Spleen (tissue), 11 donors: ENCODE data around the gene CES4A. TPM values are rescaled to one million over a fixed set of nuclear protein-coding genes. Genes with fewer than 3 reads are reported as not detected.

Source experiments
- DNase-seq: peaks from one replicate; pipeline ENCODE4 v3.0.0-alpha.2; 2020
- H3K27ac ChIP-seq, 8 donors: fragments of 200-600 bp; sonication (generic) in 7 of 8; 1 replicate in 4 of 8; 2 replicates in 4 of 8; pipeline versions ENCODE4 v1.5.0 to v1.8.0; 2016 to 2021; ENCODE audit warnings: inconsistent platforms in 4 of 8, mild to moderate bottlenecking in 4 of 8, moderate library complexity in 1 of 8
- H3K27me3 ChIP-seq, 7 donors: fragments of 200-600 bp; sonication (generic) in 6 of 7; replicated peaks in 1 of 7; 1 replicate in 4 of 7; 2 replicates in 3 of 7; pipeline versions ENCODE4 v1.5.0 to v1.8.0; 2016 to 2021; ENCODE audit warnings: inconsistent platforms in 3 of 7, mild to moderate bottlenecking in 1 of 7
- H3K36me3 ChIP-seq, 6 donors: fragments of 200-600 bp; sonication (generic) in 5 of 6; 1 replicate in 4 of 6; 2 replicates in 2 of 6; pipeline versions ENCODE4 v1.5.0 to v1.8.0; 2016 to 2021; ENCODE audit warnings: inconsistent platforms in 2 of 6
- H3K4me1 ChIP-seq, 6 donors: fragments of 200-600 bp; sonication (generic) in 5 of 6; 1 replicate in 3 of 6; 2 replicates in 3 of 6; pipeline versions ENCODE4 v1.5.0 to v1.8.0; 2016 to 2021; ENCODE audit warnings: inconsistent platforms in 3 of 6
- H3K4me3 ChIP-seq, 8 donors: fragments of 200-600 bp; sonication (generic) in 7 of 8; 1 replicate in 4 of 8; 2 replicates in 4 of 8; pipeline versions ENCODE4 v1.5.0 to v1.8.0; 2016 to 2021; ENCODE audit warnings: inconsistent platforms in 4 of 8, mild to moderate bottlenecking in 4 of 8, moderate library complexity in 2 of 8
- H3K9me3 ChIP-seq, 8 donors: fragments of 200-600 bp; sonication (generic) in 7 of 8; 1 replicate in 4 of 8; 2 replicates in 4 of 8; pipeline versions ENCODE4 v1.5.0 to v1.8.0; 2016 to 2021; ENCODE audit warnings: inconsistent platforms in 4 of 8
- POLR2A ChIP-seq, 3 donors: fragments of 450-650 bp; IDR thresholded peaks; one replicate each; pipeline ENCODE4 v1.5.1; 2017; ENCODE audit warnings: antibody characterized with exemption in 3 of 3, mild to moderate bottlenecking in 1 of 3
- POLR2AphosphoS5 ChIP-seq, 3 donors: sonication (generic); formaldehyde crosslinking; IDR thresholded peaks; one replicate each; pipeline ENCODE4 v1.5.1; 2017; ENCODE audit warnings: antibody characterized with exemption in 3 of 3
- WGBS, 5 donors: extraction: QIAGEN DNeasy Blood & Tissue Kit in 3 of 5; methylation state at CpG; one replicate each; pipeline versions ENCODE4 v1.1.5 to v1.1.7; 2013 to 2018; 5-methylcytosine and 5-hydroxymethylcytosine counted together
- intact Hi-C: fragments of 100-400 bp; cut with DNase I; formaldehyde crosslinking; loops from one replicate; pipeline ENCODE4 v1.15.0; 2023; ENCODE audit warnings: low total_unique reads
- polyA plus RNA-seq, 3 donors: library from polyadenylated mRNA; stranded (reverse); fragments of 200-250 nt; gene quantifications; one replicate each; pipeline ENCODE4 v1.2.1, GENCODE V29; 2013
- total RNA-seq, 7 donors: library from RNA; depleted of rRNA in 3 of 7; stranded (reverse); fragments of >200 nt in 3 of 7; fragmentation: NEBNext Ultra II Directional in 4 of 7; extraction: Animal tissue kit (Norgen Biotek cat#: 25700) in 4 of 7; gene quantifications; one replicate each; pipeline versions ENCODE4 v1.1.0 to v1.2.1, GENCODE V29; 2016 to 2021
- TF ChIP-seq, protein P1 (sequence below), 11 experiments: fragments of 200-600 bp in 7 of 11; fragments of 450-650 bp in 4 of 11; sonication (generic) in 4 of 11; IDR thresholded peaks in 8 of 11; conservative IDR thresholded peaks in 3 of 11; 1 replicate in 7 of 11; 2 replicates in 4 of 11; pipeline versions ENCODE4 v1.4.0 to v1.8.0; 2016 to 2021; ENCODE audit warnings: antibody characterized with exemption in 11 of 11, inconsistent platforms in 4 of 11, mild to moderate bottlenecking in 1 of 11
- donor health status: healthy with polysubstance abuse.
- donor health status: DM: no; HTN: no; CAD: no; lungs with moderate emphysema.
- donor health status: DM: no; HTN: no; CAD: no.
- donor health status: Bipolar disorder and iron deficiency.
- donor health status: healthy.
- donor health status: DM: no; HTN: no; CAD: no.
- donor health status: DM: yes; HTN: yes; CAD: no.

Gene CES4A
- total and polyA plus RNA-seq, 10 donors, result 5.0 to 9.9 (median 6.7) TPM

DNA sequence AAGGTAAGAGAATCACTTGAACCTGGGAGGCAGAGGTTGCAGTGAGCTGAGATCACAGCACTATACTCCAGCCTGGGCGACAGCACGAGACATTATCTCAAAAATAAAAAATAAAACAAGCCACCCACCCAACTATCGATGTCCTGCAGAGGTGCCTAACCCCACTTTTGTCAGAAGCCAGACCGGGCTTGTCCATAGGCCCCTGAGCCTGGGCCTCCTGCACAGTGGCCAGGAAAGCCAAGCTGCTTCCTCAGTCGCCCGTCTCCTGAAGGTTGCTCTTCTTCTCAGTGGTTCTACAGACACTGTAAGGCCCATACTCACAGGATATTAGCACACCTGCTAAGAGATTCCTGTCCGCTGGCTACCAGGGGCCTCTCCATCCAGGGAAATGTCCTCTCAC, 41.8 kb upstream of the CES4A start:
- intact Hi-C loops, result no loop called here
- Histone ChIP-seq H3K4me1 (peaks cover 5 to 28% (median 21%) of the 10 kb centered on the region in 6 donors), H3K9me3 (peaks cover 0 to 5% (median 0%) of the 10 kb centered on the region in 8 donors), H3K4me3 (no peak overlapping the region), H3K27ac (no peak overlapping the region), H3K36me3 (peaks cover 0 to 29% (median 25%) of the 10 kb centered on the region in 6 donors), H3K27me3 (peaks cover 0 to 39% (median 17%) of the 10 kb centered on the region in 7 donors)
- WGBS, 5 donors, result 69 to 85% (median 77%) methylated on average over 7 of the region's 7 CpGs
- TF ChIP-seq, protein P1, sequence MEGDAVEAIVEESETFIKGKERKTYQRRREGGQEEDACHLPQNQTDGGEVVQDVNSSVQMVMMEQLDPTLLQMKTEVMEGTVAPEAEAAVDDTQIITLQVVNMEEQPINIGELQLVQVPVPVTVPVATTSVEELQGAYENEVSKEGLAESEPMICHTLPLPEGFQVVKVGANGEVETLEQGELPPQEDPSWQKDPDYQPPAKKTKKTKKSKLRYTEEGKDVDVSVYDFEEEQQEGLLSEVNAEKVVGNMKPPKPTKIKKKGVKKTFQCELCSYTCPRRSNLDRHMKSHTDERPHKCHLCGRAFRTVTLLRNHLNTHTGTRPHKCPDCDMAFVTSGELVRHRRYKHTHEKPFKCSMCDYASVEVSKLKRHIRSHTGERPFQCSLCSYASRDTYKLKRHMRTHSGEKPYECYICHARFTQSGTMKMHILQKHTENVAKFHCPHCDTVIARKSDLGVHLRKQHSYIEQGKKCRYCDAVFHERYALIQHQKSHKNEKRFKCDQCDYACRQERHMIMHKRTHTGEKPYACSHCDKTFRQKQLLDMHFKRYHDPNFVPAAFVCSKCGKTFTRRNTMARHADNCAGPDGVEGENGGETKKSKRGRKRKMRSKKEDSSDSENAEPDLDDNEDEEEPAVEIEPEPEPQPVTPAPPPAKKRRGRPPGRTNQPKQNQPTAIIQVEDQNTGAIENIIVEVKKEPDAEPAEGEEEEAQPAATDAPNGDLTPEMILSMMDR (IDR thresholded peaks at IDR 0.05 in 8 of 11, conservative IDR thresholded peaks at IDR 0.05 in 3 of 11), result no peak
- TF ChIP-seq POLR2A (IDR thresholded peaks at IDR 0.05) (no peak), POLR2AphosphoS5 (IDR thresholded peaks at IDR 0.05) (no peak)
- DNase-seq, result no peak

DNA sequence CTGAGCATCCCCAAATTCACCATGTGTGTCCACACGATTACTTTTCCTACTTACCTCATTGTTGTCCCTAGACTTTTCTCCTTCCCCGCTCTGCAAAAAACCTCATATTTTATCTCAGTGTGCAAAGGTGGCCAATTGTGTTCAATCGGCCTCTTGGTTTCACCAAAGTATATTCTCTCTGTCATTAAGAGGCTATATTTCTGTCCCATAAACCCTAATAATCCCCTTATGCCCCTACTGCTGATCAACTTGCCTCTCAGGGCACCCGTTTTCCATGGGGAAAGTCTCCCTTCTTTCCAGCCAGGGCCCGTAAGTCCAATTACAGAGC, 41.5 kb upstream of the CES4A start:
- Histone ChIP-seq H3K27ac (no peak overlapping the region), H3K9me3 (peaks cover 0 to 5% (median 0%) of the 10 kb centered on the region in 8 donors), H3K36me3 (peaks cover 0 to 25% (median 21%) of the 10 kb centered on the region in 6 donors), H3K4me3 (no peak overlapping the region), H3K27me3 (peaks cover 0 to 43% (median 17%) of the 10 kb centered on the region in 7 donors), H3K4me1 (peaks cover 5 to 28% (median 21%) of the 10 kb centered on the region in 6 donors)
- TF ChIP-seq POLR2AphosphoS5 (IDR thresholded peaks at IDR 0.05) (no peak), POLR2A (IDR thresholded peaks at IDR 0.05) (no peak)
- TF ChIP-seq, protein P1 (IDR thresholded peaks at IDR 0.05 in 8 of 11, conservative IDR thresholded peaks at IDR 0.05 in 3 of 11), result no peak
- WGBS, 5 donors, result 32 to 45% (median 39%) methylated on average over 5 of the region's 5 CpGs
- intact Hi-C loops, result no loop called here
- no peak for DNase-seq

DNA sequence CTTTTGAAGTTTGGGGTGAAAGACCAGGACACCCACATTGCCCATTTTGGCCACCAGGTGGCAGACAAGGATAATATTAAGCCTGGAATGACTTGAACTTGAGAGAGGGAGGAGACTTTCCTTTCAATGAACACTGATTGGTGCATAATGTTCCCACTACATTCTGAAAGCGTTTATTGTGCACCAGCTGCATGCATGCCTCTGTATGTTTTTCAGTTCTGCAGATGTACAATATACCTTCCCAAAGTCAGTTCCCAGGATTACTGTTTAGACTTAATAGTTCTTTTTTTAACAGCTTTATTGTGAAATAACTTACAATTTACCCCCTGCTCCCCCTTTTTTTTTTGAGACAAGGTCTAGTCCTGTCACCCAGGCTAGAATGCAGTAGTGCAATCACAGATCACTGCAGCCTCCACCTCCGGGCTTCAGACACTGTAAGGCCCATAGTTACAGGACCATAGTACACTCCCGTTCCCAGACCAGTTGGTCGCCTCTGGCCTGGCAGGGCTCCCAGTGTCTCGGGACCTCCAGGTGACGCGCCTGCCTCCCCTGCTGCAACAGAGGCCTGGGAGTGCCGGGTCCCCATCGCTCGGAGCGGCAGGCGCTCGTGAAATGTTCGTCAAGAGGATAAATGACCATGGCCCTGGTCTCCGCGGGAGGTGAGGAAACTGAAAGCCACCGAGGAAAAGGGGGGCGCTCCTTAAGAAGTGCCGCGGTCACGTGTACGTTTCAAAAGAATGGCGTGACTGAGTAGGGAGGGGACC, 40.9 kb upstream of the CES4A start:
- Histone ChIP-seq H3K9me3 (peaks cover 0 to 5% (median 0%) of the 10 kb centered on the region in 8 donors), H3K27me3 (peaks cover 0 to 49% (median 17%) of the 10 kb centered on the region in 7 donors), H3K36me3 (peaks cover 0 to 20% (median 16%) of the 10 kb centered on the region in 6 donors), H3K27ac (no peak overlapping the region), H3K4me3 (peak overlapping the region; percentile 33 to 70 (median 46)), H3K4me1 (peaks cover 5 to 28% (median 21%) of the 10 kb centered on the region in 6 donors)
- intact Hi-C loops, result no loop called here
- peak; percentile 86 for DNase-seq
- peak in 1 of 3 donors; percentile 41 for TF ChIP-seq POLR2AphosphoS5 (IDR thresholded peaks at IDR 0.05)
- TF ChIP-seq, protein P1 (IDR thresholded peaks at IDR 0.05 in 8 of 11, conservative IDR thresholded peaks at IDR 0.05 in 3 of 11), result peak; percentile 87 to 97 (median 94)
- no peak for TF ChIP-seq POLR2A (IDR thresholded peaks at IDR 0.05)
- 0 to 1% (median 0%) methylated on average over 9 to 23 of the region's 23 CpGs for WGBS, 5 donors

DNA sequence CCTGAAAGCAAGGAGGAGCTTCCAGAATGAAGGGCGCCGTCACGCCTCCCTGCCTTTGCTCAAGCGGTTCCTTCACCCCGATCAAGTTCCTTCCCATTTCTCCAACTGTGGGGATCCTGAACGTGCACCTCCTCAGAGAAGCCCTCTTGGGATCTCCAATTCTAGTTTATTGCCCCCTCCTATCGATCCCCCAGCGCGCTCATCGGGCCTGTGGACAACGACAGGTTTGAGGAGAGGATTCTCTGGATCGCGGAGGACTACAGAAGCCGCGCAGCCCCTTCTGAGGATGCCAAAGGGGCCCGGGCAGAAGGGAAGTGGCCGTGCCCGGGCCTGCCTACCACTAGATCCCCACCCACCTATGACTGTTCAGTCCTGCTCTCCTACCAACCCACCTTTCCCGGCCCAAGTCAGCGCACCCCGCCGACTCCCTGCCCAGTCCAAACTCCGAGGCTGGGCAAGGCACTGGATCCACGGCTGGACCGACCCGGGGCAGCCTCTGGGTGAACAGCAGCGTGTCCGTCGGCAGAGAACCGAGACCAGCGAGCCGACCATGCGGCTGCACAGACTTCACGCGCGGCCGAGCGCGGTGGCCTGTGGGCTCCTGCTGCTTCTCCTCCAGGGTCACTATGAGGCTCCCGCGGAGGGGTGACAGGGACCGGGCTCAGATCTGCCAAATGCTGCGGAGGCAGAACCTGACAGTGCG, 40.1 kb upstream of the CES4A start:
- Histone ChIP-seq H3K4me3 (peak overlapping the region; percentile 33 to 70 (median 46)), H3K36me3 (peaks cover 0 to 12% (median 8%) of the 10 kb centered on the region in 6 donors), H3K27ac (no peak overlapping the region), H3K27me3 (peaks cover 0 to 53% (median 17%) of the 10 kb centered on the region in 7 donors), H3K9me3 (peaks cover 0 to 5% (median 0%) of the 10 kb centered on the region in 8 donors), H3K4me1 (peaks cover 5 to 28% (median 21%) of the 10 kb centered on the region in 6 donors)
- DNase-seq, result no peak
- 0 to 8% (median 4%) methylated on average over 18 to 44 of the region's 44 CpGs for WGBS, 5 donors
- intact Hi-C loops, result no loop called here
- peak in 1 of 3 donors; percentile 6 for TF ChIP-seq POLR2AphosphoS5 (IDR thresholded peaks at IDR 0.05)
- TF ChIP-seq, protein P1 (IDR thresholded peaks at IDR 0.05 in 8 of 11, conservative IDR thresholded peaks at IDR 0.05 in 3 of 11), result no peak
